ENCODE measurements around the gene C11orf98.
A peak's percentile ranks its signal among the peaks of the same experiment; 100 is the strongest.
"Not testable (repeated sequence)": the region's sequence is repeated elsewhere in the genome, so short reads cannot be mapped to it uniquely, and the experiment has no call there.

The C11orf98 gene

DNA sequence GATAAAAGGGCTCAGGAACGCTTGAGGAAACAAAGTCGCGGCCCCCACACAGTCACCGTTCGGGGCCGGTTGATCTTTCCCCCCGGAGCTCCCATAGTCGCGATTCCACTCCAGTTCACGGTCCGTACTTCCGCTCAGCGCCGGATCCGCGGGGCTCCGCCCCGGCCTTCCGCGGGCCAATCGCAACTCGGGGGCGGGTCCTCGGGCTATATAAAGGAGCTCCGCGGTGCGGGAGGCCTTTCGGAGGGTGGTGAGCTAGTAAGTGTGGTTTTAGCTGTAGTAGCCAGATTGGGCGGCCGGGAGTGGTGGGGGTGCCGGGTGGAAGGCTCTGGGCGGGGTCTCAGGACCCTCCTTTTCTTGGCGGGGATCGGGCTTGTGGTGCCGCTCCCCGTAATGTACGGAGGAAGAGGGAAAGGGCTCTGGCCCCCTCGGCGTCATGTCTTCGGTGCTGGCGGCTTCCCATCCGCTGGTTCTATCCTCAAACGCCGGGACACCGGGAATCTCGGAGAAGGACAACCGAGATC is at the start of gene C11orf98, which contains the start of gene CSKMT:
Gene C11orf98 (minus strand): TSS at position 136 of the 524 bp plus-strand sequence. CDS start 41 bp downstream, at position 95.
Gene CSKMT (plus strand): TSS at position 238 of the 524 bp plus-strand sequence. CDS start 568 bp downstream, outside the sequence.
- DNase-seq: peak; percentile 86 to 89

DNA sequence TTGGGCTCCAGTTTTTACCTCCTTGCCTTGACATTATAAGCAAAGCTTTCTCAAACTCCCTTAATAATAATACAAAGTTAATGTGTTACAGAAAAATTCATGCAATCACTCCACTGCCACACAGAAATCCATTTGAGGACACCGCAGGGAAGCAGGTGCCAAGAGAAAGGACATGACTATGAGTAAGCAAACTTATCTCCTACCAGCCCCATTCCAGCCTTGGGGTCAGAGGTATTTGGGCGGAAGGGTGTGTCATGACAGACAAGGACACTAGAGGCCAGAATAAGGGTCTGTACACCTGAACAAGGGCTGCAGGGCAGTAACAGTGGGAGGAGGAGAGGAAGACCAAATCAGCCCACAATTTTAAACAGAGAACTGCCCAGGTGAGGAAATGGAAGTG is 48.3 kb upstream of the C11orf98 start:
- DNase-seq: no peak

DNA sequence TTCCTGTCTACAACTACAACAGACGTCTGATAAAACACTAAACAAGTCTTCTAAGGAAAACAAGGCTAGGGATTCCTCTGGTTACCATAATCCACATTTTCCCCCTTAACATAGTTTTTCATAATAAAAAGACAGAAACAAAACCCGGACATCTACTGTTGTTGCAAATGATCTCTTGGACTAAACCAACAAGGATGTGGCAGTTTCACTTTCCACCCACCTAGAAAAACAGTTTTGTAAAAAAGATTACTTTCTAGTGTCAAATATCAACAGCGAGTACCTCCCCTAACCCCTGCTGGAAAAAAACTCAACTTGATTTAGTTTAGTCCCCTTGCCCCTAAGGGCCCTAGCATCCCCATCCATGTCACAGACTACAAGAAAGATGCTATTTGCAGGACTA is 47.9 kb upstream of the C11orf98 start:
- DNase-seq: no peak

DNA sequence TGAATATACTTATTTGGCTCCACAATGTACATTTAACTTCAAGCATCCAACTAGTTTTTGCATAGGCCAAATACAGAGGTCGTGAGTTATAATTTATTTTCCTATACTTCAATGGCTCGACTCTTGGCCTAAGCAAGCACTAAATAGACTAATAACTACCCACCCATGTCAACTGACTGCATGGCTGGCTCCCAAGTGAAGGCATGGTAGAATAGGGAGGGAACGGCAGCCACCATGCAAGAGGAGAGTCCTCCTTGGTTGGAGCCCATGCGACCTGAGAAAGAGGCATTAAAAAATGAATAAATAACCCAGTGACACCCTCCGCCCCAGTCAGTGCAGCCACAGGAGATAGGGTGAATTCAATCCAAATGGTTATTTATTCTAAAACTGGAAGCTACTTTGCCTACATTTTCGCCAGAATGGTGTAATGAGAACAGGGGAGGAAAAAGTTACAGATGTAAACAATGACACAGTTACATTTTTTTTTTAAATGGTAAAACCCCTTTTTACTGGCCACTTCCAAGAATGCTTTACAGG is 47.3 kb upstream of the C11orf98 start:
- DNase-seq: no peak

DNA sequence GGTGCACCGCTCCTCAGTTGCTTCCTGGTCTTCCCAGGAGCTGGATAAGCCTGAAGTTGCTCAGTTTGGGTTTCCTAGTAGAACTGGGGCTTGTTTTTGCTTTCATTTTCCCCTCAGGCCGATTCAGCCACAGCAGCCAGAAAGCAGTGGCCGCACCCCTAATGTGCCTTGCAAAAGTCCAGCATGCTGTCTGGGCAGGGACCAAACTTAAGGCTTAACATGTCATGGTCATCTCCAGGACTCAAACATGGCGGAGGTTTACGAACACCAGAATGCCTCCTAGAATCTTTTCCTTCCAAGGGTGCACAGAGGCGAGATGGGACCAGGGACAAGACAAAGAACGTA is 45.0 kb upstream of the C11orf98 start:
- peak in 1 of 2 experiments; percentile 11 for DNase-seq

DNA sequence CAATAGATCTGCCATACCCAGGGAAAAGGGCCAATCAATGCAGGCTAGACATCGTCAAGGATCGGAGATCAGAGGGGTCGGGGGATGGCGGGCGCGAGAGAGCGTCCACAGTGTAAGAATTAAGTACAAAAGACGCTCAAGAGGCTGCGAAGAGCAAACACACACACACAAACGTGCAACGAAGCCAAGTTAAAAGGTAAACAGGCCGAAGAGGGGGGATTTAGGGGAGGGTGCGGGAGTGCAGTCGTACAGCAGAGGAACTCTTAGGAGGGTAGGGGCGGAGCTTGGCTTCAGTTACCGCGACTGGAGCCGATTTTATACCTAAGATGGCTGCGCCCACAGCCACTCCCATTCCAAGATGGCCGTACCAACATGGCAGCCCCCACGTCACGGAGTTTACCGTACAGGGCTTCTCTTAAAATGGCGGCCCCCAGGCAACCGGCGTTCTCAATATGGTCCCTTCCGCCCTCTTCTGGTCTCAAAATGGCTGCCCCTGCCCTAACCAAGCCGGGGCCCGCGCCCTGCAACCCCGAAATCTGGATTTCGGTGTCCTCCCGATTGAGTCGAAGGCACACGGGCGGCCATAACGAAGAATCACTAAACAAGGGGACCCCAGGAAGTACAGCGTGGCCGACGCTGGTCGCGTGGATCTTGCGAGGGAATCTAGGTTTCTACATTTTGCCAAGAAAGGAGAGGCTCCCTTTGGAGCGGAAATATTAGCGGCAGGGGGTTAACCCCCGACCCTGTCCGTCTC is 44.4 kb upstream of the C11orf98 start:
- DNase-seq: peak; percentile 96 to 98

DNA sequence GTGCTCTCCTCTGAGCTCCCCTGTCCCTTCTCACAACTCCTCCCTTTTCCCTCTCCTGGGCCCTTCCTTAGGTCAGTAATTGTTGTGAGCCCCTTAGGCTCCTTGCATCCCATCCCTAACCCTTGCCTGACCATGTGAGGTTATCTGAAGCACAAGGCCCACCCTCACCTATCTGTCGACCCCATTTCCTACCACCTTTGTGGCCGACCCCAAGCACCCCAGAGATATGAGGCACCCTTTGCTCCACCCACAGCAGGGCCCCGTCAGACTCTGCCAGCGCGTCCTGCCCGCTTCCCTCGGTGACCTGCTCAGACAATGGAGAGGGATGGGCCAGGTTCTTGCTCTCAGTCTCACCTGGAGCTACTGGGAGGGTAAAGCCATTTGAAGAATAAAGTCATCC is 43.8 kb upstream of the C11orf98 start:
- DNase-seq: peak; percentile 39 to 53

DNA sequence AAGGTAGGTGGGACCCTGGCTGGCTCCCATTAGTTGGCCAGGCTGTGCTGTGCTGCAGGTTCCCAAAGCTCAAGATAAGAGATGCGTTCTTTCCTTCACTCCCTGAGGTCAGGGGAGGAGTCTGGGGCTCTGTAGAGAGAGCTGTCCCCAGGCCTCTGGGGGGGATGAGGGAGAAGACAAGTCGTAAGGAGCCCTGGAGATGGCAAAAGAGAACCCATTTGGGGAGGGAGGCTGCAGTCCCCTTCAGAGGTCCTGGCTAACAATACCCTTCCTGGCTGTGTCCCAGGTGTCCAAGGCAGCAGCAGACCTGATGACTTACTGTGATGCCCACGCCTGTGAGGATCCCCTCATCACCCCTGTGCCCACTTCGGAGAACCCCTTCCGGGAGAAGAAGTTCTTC is 43.4 kb upstream of the C11orf98 start:
- peak in 1 of 2 experiments; percentile 8 for DNase-seq

DNA sequence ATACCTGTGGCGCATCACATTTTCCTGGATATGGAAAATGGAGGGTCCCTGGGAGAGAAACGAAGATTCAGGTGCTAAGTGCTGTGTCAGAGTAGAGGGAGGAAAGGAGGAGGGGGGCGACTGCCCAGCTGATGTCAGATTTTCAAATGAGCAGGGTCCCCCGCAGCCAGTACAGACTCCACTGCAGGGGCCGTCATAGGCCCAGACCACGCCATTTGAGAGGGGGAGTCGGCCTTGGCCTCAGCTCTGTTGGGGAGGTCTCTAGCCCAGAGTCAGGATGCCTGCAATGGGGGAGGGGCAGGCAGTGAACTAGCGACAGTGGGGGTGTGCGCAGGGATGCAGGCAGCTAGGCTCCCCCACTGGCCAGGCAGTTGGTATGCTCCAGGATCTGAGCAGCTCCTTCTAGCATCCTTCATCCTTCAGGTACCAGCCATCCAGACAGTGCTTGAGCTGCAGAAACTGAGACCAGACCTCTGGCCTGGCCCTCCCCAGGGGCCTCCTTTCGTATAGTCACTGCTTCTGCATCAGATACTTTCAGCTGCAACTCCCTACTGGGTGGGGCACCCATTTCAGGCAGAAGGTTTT is 42.4 kb upstream of the C11orf98 start, which contains the start of the genes BSCL2 and GNG3:
Gene BSCL2 (minus strand): TSS at position 148 of the 585 bp plus-strand sequence. CDS start 229 bp downstream, outside the sequence.
Gene GNG3 (plus strand): TSS at position 400 of the 585 bp plus-strand sequence. CDS start 620 bp downstream, outside the sequence.
- DNase-seq: peak; percentile 90

DNA sequence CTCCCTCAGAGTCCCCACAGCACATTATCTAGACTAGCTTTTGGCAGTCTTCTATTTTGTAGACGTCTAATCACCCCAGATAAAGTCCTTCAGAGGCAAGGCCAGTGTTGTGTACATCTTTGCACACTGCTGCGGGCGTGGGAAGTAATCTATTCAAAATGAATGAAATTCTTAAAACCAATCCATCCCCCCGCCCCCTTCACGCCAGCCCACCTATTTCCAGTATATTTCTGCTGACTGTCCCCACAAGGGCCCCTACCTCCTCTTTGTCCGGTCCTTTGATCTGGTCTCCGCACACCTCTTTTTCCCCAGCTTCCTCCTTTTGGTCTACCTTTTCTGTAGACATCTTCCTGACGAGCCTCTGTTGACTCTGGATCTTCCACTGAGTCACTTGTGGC is 41.8 kb upstream of the C11orf98 start:
- no peak for DNase-seq

DNA sequence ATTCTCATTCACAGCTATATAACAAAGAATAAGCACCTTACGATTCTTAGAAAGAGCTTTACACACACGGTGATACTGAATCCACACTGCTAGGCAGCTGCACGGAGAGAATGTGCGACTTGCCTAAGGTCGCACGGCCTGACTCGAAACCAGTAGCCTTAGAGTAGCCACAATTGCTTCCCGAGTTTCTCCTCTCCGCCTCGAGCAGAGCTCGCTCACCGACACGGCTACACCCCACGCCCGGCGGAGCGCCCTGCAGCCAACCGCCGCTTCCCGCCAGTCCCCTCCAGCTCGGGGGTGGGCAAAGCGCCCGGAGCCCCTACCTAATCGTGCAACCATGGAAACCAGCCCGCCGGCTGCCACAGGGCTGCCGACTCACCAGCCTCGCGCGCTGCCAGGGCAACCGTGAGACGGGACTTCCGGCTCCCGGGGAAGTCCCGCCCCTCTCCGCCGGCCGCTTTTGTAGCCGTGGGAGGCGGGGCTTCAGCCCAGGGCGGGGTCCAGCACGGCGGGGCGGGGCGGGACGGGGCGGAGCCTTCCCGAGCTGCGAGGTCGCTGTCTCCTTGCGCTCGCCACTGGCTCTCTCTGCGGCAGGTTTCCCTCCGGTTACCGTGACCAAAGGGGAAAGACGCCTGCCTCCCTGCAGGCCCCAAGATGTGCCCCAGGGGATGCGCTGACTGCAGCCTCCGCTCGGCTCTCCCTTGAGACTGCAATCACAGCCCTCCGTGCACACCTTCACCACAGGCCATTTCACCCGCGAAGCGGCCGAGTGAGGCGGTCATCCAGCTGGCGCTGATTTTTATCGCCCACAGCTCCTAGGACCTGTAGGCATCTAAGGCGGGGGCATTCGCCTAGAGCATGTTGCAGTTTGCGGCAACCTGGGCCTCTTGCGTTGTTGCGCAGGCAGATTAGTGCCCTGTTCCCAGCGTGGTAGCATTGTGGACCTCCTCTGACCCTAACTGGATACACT is 41.2 kb upstream of the C11orf98 start:
- DNase-seq: peak; percentile 82 to 95

DNA sequence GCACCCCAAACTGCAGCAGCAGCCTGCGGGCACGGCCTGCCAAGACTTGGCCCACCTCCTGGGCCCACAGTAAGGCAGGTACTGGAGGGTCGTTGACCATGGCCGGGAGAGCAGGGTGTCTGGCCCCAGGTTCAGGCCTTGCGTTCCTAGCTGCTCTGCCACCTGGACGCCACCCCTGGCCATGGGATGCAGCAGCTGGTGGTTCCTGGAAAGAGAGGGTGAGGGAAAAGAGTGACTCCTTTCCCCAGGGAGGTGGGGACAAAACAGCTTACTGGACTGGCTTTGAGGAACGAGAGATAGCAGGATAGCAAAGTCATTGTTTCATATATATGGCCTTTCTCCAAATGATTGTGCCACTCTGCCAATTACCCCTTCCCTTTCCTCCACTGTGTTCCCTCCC is 40.4 kb upstream of the C11orf98 start:
- peak; percentile 29 to 70 for DNase-seq

DNA sequence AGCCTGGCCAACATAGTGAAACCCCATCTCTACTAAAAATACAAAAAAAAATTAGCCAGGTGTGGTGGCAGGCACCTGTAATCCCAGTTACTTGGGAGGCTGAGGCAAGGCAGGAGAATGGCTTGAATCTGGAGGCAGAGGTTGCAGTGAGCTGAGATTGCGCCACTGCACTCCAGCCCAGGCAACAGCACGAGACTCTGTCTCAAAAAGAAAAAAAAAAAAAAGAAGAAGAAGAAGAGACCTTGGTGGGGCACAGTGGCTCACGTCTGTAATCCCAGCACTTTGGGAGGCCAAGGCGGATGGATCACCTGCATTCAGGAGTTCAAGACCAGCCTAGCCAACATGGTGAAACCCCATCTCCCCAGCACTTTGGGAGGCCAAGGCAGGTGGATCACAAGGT is 38.9 kb upstream of the C11orf98 start:
- DNase-seq: not testable (repeated sequence)

DNA sequence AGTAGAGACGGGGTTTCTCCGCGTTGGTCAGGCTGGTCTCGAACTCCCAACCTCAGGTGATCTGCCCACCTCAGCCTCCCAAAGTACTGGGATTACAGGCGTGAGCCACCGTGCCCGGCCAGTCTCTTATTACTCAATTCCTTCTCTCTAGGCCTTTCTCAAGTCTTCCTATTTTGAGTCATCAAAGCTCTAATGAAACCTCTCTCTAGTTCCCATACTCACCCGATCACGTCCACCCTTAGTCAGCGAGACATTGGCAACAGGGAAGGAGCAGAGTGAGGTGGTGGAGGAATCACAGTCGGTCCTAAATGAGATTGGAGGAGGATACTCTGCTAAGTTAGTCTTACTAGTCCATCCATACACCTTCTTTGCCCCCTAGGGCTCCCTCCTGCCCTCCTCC is 37.2 kb upstream of the C11orf98 start:
- no peak for DNase-seq

DNA sequence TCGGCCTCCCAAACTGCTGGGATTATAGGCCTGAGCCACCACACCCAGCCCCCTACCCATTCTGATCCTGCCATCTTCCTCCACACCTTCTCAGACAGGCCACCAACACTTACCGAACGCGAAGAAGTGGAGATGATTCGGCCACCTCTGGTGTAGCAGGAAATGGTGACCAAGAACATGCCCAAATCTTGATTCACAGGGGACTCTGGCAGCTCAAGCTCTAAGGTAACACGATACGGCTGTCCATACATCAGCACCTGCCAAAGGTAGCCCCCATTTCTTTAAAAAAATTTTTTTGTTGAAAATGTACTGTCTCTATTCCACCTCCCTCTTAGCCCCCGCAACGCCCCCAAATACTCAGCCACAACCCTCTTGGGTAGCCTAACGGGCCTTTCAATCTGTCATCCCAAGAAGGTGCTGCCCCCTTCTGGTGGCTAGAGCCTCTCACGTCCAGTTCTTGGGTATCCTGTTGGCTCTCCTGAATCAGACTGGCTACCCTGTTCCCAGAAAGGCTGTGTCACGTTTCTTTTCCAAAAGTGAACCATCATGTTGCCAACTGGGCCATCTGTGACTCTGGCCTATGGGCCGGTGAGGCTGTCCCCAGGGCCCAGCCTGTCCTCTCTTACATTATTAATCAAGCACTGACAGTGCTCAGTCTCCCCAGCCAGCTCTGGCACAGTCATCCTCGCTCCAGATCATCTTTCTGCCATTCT is 29.6 kb upstream of the C11orf98 start:
- DNase-seq: peak; percentile 42 to 80

DNA sequence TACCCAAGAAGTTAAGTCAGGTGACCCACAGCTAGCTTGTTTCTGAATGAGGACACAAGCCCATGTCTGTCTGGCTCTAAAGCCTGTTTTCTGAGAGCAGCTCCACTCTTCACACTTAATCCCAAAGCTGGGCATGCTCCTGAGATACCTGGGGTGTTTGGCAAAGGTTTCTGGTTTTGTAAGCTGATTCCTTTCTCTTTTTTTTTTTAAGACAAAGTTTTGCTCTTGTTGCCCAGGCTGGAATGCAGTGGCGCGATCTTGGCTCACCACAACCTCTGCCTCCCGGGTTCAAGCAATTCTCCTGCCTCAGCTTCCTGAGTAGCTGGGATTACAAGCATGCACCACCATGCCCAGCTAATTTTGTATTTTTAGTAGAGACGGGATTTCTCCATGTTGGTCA is 28.6 kb upstream of the C11orf98 start:
- DNase-seq: not testable (repeated sequence)

DNA sequence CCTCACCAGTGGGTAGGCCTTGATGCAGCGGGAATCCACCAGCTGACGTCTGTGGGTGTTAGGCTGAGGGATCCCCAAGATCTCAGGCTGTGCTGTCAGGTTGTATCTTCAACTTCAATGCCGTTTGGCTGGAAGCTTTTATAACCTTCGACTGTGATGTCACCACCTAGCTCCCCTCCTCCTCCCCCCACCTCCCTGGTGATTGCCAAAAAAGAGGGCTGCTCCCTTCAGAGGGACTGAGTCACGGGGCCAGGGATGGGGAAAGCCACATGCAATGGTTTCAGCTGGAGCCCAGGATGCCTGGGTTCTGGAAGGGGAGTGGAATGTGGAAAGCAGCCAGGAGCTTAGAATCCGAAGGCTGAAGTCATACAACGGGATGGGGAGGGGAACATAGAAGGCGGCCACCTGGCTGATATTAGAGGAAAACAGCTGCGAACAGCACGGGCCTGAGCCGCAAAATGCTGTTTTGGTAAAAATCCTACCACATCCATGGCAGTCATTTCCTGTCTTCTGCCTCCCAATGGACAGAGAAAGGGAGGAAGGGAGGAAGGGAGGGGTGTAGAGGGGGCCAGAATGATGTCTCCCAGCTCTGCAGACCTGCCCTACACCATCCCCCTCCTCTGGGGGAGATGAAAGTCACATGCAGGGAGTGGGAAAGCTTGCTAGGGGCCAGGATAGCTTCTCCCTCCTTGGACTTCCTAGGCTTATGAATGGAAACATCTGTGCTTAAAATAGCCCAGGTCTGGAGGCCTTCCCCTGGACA is 24.6 kb upstream of the C11orf98 start, which contains the start of gene LRRN4CL:
Gene LRRN4CL (minus strand): TSS at position 110 of the 763 bp plus-strand sequence. CDS start 1,022 bp downstream, outside the sequence.
- no peak for DNase-seq

DNA sequence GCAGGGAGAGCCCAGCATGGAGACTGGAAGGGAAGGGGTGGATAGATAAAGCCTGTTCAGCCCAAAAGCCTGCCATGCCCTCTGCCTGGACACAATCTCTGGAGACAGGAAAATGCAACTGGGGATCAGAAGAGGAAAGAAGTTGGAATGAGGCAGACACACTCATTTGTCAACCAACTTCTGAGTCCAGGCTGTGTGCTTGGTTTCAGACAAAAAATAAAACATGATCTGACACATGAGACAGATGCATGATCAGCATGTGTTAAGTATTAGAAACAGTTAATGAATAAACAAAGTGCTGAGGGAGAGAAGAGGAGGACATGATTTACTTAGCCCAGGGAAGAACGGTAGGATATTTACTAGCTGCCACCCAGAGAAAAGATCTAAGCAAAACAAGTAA is 23.5 kb upstream of the C11orf98 start:
- DNase-seq: no peak

DNA sequence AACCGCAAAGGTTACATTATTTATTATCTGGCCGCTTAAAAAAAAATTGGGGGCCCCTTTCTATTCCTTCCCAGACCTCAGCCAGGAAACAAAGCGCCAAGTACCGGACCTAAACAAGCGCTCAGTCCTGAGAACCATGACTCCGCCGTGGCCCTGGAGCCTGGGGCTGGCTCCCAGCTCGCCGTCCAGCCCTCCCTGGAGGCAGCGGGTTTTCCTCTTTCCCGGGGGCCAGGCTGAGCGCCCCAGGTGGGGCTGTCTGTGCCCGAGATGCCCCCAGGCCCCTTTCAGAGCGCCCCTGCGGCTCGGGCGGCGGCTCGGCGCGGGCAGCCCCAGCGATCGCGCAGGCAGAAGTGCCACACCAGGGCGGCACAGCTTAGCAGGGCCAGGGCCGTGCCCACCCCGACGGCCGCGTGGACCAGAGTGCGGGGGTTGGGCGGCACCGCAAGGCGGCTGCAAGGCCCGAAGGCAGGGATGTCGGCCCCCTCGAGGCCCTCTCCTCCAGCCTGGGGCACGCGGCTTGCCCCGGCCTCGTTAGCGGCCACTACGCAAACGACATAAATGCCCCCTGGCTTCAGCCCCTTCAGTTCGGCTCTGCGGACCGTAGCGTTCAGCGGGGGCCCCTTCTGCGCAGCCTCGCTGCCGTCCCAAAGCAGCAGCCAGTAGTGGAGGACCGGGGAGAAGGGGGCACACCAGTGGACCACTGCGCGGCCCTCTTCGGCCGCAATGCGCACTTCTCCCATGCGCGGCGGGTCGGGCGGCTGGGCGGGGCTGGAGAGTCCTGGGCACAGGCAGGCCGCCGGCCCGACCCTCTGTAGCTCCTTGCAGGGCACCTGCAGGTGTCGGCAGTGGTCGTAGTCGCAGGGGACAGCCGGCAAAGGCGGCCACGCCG is 22.7 kb upstream of the C11orf98 start:
- no peak for DNase-seq

DNA sequence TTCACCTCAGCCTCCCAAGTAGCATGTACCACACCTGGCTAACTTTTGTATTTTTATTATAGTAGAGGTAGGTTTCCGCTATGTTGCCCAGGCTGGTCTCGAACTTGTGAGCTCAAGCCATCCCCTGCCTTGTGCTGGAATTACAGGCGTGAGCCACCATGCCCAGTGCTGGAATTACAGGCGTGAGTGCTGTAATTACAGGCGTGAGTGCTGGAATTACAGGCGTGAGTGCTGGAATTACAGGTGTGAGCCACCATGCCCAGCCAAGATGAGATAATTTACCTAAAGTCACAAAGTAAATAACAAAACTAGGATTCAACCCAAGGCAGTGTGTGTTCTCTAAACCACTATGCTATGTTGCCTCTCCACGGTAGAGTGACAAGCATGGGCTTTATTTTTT is 17.5 kb upstream of the C11orf98 start:
- no peak for DNase-seq
